ENCODE data around the gene SACS.

GRCh38 chr13:23436680-23437079, 3.2 kb upstream of the SACS start:
- TF ChIP-seq CTCF (IDR thresholded peaks at IDR 0.05) (no peak), ZFX (IDR thresholded peaks at IDR 0.05; ENCODE audit: borderline replicate concordance) (no peak)

Data from 22Rv1 (cell line).